ENCODE measurements around the gene KIAA0232. TPM values are rescaled to one million over a fixed set of nuclear protein-coding genes. Genes with fewer than 3 reads are reported as not detected.

The KIAA0232 gene
- total and polyA plus RNA-seq, 9 donors: 8.7 to 41.4 (median 38.5) TPM

DNA sequence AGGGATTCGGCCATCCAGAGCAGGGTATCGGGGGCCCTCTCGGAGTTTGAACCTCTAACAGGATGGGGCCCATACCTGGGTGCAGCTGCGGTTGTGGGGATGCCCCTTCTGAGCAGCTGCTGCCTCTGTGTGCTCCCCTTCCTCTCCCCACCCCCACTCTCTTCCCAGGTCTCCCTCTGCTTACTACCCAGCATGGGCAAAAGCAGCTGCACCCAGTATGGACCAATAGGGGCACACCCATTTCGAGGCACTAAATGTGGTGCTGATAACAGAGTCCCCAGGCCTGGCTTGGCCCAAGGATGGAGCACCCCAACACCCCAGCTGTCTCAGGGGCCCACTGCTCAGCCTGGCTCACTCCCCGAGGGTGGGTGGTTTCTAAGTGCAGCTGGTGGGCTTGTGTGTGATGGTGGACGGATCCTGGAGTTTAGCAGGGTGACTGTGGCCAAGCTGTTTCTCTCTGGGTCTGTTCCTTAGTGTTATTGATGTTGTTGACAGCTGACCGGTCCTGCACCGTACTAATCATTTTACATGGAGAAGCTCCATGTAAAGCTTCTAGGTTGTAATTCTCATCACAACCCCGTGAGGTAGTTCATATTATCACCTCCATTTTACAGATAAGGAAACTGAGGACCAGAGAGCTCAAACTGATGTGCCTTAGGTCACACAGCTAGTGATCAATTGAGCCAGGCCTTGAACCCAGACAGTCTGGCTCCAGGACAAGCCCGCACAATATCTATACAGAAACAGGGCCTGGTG is 13.1 kb upstream of the KIAA0232 start:
- H3K27ac ChIP-seq: no peak overlapping the region
- no peaks in the 10 kb centered on the region for H3K4me1 ChIP-seq (ENCODE audit: insufficient read depth)
- TF ChIP-seq, protein P1, sequence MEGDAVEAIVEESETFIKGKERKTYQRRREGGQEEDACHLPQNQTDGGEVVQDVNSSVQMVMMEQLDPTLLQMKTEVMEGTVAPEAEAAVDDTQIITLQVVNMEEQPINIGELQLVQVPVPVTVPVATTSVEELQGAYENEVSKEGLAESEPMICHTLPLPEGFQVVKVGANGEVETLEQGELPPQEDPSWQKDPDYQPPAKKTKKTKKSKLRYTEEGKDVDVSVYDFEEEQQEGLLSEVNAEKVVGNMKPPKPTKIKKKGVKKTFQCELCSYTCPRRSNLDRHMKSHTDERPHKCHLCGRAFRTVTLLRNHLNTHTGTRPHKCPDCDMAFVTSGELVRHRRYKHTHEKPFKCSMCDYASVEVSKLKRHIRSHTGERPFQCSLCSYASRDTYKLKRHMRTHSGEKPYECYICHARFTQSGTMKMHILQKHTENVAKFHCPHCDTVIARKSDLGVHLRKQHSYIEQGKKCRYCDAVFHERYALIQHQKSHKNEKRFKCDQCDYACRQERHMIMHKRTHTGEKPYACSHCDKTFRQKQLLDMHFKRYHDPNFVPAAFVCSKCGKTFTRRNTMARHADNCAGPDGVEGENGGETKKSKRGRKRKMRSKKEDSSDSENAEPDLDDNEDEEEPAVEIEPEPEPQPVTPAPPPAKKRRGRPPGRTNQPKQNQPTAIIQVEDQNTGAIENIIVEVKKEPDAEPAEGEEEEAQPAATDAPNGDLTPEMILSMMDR (IDR thresholded peaks at IDR 0.05): no peak
- TF ChIP-seq EP300 (IDR thresholded peaks at IDR 0.05) (no peak), POLR2A (IDR thresholded peaks at IDR 0.05) (no peak)
- 87 to 91% (median 89%) methylated on average over 11 of the region's 11 CpGs for WGBS, 3 donors
- H3K27me3 ChIP-seq: no peaks in the 10 kb centered on the region
- intact Hi-C loops (cut with DNase I): no loop called here
- no peaks in the 10 kb centered on the region for H3K36me3 ChIP-seq
- no peak for DNase-seq
- no peak overlapping the region for H3K4me3 ChIP-seq
- H3K9me3 ChIP-seq: no peaks in the 10 kb centered on the region

DNA sequence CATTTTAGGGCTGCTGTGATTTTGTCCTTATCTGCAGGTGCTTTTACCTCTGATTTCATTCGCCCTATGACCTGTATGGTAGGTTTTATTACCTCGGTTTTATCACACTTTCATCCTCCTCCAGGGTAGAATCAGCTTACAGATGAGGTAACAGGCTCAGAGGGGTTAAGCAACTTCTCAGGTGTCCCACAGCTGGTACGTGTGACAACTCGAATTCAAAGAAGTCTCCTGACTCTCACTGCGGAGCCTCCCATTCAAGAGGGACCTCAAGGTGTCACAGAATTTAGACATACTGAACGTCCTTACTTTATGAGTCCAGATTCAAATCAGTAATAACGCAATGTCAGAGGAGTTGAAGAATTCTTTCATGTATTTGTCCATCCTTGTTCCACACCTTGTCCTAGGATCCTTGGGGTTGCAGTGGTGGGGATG is 12.5 kb upstream of the KIAA0232 start:
- H3K27me3 ChIP-seq: no peaks in the 10 kb centered on the region
- no peaks in the 10 kb centered on the region for H3K36me3 ChIP-seq
- DNase-seq: no peak
- intact Hi-C loops (cut with DNase I): no loop called here
- no peak overlapping the region for H3K4me3 ChIP-seq
- no peaks in the 10 kb centered on the region for H3K4me1 ChIP-seq (ENCODE audit: insufficient read depth)
- H3K9me3 ChIP-seq: no peaks in the 10 kb centered on the region
- no peak for TF ChIP-seq EP300 (IDR thresholded peaks at IDR 0.05)
- no peak for TF ChIP-seq POLR2A (IDR thresholded peaks at IDR 0.05)
- TF ChIP-seq, protein P1 (IDR thresholded peaks at IDR 0.05): no peak
- H3K27ac ChIP-seq: no peak overlapping the region
- 84 to 87% (median 85%) methylated on average over 7 of the region's 7 CpGs for WGBS, 3 donors

DNA sequence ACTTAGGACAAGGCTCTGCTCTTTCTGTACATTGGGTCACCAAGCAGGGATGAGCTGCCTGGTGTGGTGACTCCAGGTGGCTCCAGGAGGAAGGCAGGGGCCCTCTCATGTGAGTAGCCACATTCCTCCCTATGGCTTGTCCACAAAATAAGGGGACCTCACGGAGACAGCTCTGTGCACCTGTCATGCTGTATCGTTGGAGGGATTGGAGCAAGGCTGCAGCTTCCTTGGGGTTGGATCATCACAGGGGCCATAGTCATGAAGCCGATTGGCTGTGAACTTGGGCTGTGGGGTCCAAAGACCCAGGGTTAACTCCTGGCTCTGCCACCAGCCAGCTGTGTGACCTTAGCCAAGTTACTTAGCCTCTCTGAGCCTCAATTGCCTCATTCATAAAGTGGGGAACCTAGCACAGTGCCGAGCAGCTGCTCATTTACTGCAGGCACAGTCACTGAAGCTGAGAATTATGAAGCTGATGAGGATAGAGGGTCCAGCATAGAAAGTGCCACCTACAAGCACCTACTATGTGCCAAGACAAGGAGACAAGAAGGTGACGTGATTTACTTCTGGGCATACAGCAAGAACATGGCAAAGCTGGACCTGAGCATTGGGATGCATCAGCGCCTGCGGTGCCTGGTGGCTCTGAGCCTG is 11.8 kb upstream of the KIAA0232 start:
- 74 to 86% (median 82%) methylated on average over 6 to 7 of the region's 7 CpGs for WGBS, 3 donors
- no peaks in the 10 kb centered on the region for H3K36me3 ChIP-seq
- no peak overlapping the region for H3K4me3 ChIP-seq
- no peak for DNase-seq
- no peaks in the 10 kb centered on the region for H3K4me1 ChIP-seq (ENCODE audit: insufficient read depth)
- intact Hi-C loops (cut with DNase I): no loop called here
- no peak overlapping the region for H3K27ac ChIP-seq
- TF ChIP-seq EP300 (IDR thresholded peaks at IDR 0.05): no peak
- TF ChIP-seq, protein P1 (IDR thresholded peaks at IDR 0.05): no peak
- TF ChIP-seq POLR2A (IDR thresholded peaks at IDR 0.05): no peak
- no peaks in the 10 kb centered on the region for H3K27me3 ChIP-seq
- no peaks in the 10 kb centered on the region for H3K9me3 ChIP-seq

DNA sequence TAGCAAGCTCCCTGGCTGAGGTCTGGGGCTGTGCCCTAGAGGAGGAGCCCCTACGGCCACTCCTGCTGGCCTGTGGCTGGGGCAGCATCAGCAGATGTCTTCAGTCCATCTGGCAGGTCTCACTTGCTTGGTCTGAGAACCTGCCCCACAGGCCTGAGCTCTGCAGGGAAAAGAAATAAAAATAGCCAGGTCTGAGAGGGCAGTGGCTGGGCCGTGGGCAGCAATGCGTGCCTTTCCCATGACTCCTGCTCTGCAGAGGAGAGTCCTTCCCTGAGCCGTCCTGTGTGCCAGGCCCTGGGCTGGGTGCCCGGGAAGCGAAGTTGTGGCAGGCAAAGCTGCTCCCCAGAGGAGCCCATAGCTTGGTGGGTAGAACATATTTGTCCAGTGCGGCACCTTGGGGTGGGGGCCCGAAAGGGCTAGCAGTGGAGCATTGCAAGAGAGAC is 11.3 kb upstream of the KIAA0232 start:
- no peaks in the 10 kb centered on the region for H3K9me3 ChIP-seq
- intact Hi-C loops (cut with DNase I): no loop called here
- no peaks in the 10 kb centered on the region for H3K27me3 ChIP-seq
- no peak overlapping the region for H3K27ac ChIP-seq
- TF ChIP-seq EP300 (IDR thresholded peaks at IDR 0.05) (no peak), POLR2A (IDR thresholded peaks at IDR 0.05) (no peak)
- no peaks in the 10 kb centered on the region for H3K4me1 ChIP-seq (ENCODE audit: insufficient read depth)
- DNase-seq: no peak
- WGBS, 3 donors: 46 to 54% (median 49%) methylated on average over 8 of the region's 8 CpGs
- H3K4me3 ChIP-seq: no peak overlapping the region
- H3K36me3 ChIP-seq: no peaks in the 10 kb centered on the region
